Endodermal cell (in vitro differentiated cells): ENCODE measurements around the gene YIPF7. TPM values are rescaled to one million over a fixed set of nuclear protein-coding genes. Genes with fewer than 3 reads are reported as not detected.

ENCODE experiments used
- DNase-seq: peaks from one replicate; pipeline ENCODE4 v3.0.0-alpha.2; 2017
- H3K27ac ChIP-seq: 2 replicates; pipeline ENCODE4 v1.5.1; 2013; ENCODE audit warnings: mild to moderate bottlenecking, low read depth, low read length, moderate library complexity
- H3K27me3 ChIP-seq: 2 replicates; pipeline ENCODE4 v1.6.1; 2013; ENCODE audit warnings: mild to moderate bottlenecking, low read length, moderate library complexity; ENCODE audit not compliant: insufficient read depth, control insufficient read depth, poor library complexity, severe bottlenecking
- H3K36me3 ChIP-seq: 2 replicates; pipeline ENCODE4 v1.7.0; 2013; ENCODE audit warnings: mild to moderate bottlenecking, low read length, moderate library complexity; ENCODE audit not compliant: control insufficient read depth, insufficient read depth
- H3K4me1 ChIP-seq: one replicate; pipeline ENCODE4 v1.7.0; 2013; ENCODE audit warnings: low read length; ENCODE audit not compliant: control insufficient read depth, insufficient read depth
- H3K4me3 ChIP-seq: 2 replicates; pipeline ENCODE4 v1.5.1; 2013; ENCODE audit warnings: mild to moderate bottlenecking, low read length, moderate library complexity
- H3K9ac ChIP-seq: 2 replicates; pipeline ENCODE4 v1.6.1; 2013; ENCODE audit warnings: mild to moderate bottlenecking, low read length, moderate library complexity; ENCODE audit not compliant: poor library complexity, severe bottlenecking; ENCODE audit errors: extremely low read depth
- H3K9me3 ChIP-seq: 2 replicates; pipeline ENCODE4 v1.6.1; 2013; ENCODE audit warnings: mild to moderate bottlenecking, low read length, moderate library complexity; ENCODE audit not compliant: control insufficient read depth
- H3K27ac Mint-ChIP-seq: 2 replicates; pipeline ENCODE4 v1.8.0; 2020; ENCODE audit warnings: mixed read lengths
- H3K27me3 Mint-ChIP-seq: 2 replicates; pipeline ENCODE4 v1.8.0; 2021; ENCODE audit warnings: mild to moderate bottlenecking, mixed read lengths; ENCODE audit not compliant: insufficient read depth
- H3K36me3 Mint-ChIP-seq: 2 replicates; pipeline ENCODE4 v1.8.0; 2020; ENCODE audit warnings: low read depth, mixed read lengths
- H3K4me1 Mint-ChIP-seq: 2 replicates; pipeline ENCODE4 v1.8.0; 2020; ENCODE audit warnings: mixed read lengths
- H3K4me3 Mint-ChIP-seq: 2 replicates; pipeline ENCODE4 v1.8.0; 2020; ENCODE audit warnings: mild to moderate bottlenecking, moderate library complexity, mixed read lengths
- H3K9me3 Mint-ChIP-seq: 2 replicates; pipeline ENCODE4 v1.8.0; 2020; ENCODE audit warnings: mild to moderate bottlenecking, mixed read lengths
- WGBS, 2 experiments: methylation state at CpG; one replicate each; pipeline versions ENCODE4 v1.1.5 to v1.1.7; 2013; ENCODE audit warnings: missing lambda C conversion rate in 2 of 2, mixed read lengths in 1 of 2; ENCODE audit not compliant: insufficient coverage in 1 of 2, insufficient read length in 1 of 2; 5-methylcytosine and 5-hydroxymethylcytosine counted together
- total RNA-seq, 2 donors: library from RNA; stranded (reverse); fragmentation: NEBNext Ultra II Directional in 1 of 2; extraction: Animal tissue kit (Norgen Biotek cat#: 25700) in 1 of 2; gene quantifications; 2 replicates in 1 of 2; 3 replicates in 1 of 2; pipeline ENCODE4 v1.2.1, GENCODE V29; 2021
- TF ChIP-seq, protein P1 (sequence below): fragments of 200-600 bp; sonication (generic); conservative IDR thresholded peaks from 2 replicates; pipeline ENCODE4 v1.5.0; 2021; ENCODE audit warnings: antibody characterized with exemption, mild to moderate bottlenecking

Gene YIPF7
- total RNA-seq, 2 donors from 2014 or later: not detected

DNA sequence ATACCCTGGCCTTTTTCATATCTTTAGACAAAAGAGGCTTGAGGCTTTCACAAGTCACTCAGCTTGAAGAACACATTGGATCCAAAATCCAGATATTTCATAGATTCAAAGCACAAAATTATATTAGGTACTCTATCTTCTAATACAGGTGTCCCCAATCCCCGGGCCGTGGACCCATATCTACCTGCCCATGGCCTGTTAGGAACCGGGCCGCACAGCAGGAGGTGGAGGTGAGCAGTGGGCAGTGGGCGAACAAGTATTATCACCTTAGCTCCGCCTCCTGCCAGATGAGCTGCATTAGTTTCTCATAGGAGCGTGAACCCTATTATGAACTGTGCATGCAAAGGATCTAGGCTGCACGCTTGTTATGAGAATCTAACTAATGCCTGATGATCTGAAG lies 18.7 kb downstream of the YIPF7 start:
- Mint-ChIP-seq H3K4me3 (no peak overlapping the region), H3K36me3 (no peaks in the 10 kb centered on the region), H3K4me1 (no peaks in the 10 kb centered on the region), H3K9me3 (no peaks in the 10 kb centered on the region), H3K27me3 (peaks cover 2% of the 10 kb centered on the region), H3K27ac (no peak overlapping the region)
- WGBS, 2 experiments: 86 to 90% methylated on average over 8 of the region's 8 CpGs
- Histone ChIP-seq H3K4me1 (no peaks in the 10 kb centered on the region), H3K27me3 (peaks cover 20% of the 10 kb centered on the region), H3K4me3 (no peak overlapping the region), H3K36me3 (no peaks in the 10 kb centered on the region), H3K9ac (no peak overlapping the region), H3K9me3 (no peaks in the 10 kb centered on the region), H3K27ac (no peak overlapping the region)
- DNase-seq: no peak
- TF ChIP-seq, protein P1, sequence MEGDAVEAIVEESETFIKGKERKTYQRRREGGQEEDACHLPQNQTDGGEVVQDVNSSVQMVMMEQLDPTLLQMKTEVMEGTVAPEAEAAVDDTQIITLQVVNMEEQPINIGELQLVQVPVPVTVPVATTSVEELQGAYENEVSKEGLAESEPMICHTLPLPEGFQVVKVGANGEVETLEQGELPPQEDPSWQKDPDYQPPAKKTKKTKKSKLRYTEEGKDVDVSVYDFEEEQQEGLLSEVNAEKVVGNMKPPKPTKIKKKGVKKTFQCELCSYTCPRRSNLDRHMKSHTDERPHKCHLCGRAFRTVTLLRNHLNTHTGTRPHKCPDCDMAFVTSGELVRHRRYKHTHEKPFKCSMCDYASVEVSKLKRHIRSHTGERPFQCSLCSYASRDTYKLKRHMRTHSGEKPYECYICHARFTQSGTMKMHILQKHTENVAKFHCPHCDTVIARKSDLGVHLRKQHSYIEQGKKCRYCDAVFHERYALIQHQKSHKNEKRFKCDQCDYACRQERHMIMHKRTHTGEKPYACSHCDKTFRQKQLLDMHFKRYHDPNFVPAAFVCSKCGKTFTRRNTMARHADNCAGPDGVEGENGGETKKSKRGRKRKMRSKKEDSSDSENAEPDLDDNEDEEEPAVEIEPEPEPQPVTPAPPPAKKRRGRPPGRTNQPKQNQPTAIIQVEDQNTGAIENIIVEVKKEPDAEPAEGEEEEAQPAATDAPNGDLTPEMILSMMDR: no peak

DNA sequence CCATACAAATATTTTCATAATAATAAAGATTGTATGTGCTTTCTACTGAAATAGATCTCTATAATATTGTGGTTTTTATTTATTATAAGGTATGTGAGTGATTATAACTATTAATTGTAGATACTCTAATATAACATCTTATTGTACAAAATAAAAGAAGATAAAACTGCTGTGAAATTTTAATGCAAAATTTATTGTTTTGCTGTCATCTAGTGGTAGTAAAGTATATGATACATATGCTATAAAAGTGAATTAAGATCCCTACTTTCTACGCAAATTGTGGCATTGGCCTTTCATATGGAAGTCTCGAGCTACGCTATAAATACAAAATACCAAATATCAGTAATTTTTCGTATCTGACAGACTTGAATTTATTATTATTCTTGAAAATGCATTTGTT lies 19.3 kb downstream of the YIPF7 start:
- Mint-ChIP-seq H3K27me3 (peaks cover 2% of the 10 kb centered on the region), H3K4me1 (no peaks in the 10 kb centered on the region), H3K36me3 (no peaks in the 10 kb centered on the region), H3K4me3 (no peak overlapping the region), H3K9me3 (no peaks in the 10 kb centered on the region), H3K27ac (no peak overlapping the region)
- no peak overlapping the region for H3K9ac ChIP-seq
- TF ChIP-seq, protein P1: peak; percentile 38
- peaks cover 20% of the 10 kb centered on the region for H3K27me3 ChIP-seq
- no peak overlapping the region for H3K27ac ChIP-seq
- no peaks in the 10 kb centered on the region for H3K36me3 ChIP-seq
- H3K4me3 ChIP-seq: no peak overlapping the region
- no peak for DNase-seq
- no peaks in the 10 kb centered on the region for H3K4me1 ChIP-seq
- no peaks in the 10 kb centered on the region for H3K9me3 ChIP-seq
- 68% methylated on average over 4 of the region's 4 CpGs; no CpG with 5 or more reads in 1 of the 2 experiments for WGBS, 2 experiments

DNA sequence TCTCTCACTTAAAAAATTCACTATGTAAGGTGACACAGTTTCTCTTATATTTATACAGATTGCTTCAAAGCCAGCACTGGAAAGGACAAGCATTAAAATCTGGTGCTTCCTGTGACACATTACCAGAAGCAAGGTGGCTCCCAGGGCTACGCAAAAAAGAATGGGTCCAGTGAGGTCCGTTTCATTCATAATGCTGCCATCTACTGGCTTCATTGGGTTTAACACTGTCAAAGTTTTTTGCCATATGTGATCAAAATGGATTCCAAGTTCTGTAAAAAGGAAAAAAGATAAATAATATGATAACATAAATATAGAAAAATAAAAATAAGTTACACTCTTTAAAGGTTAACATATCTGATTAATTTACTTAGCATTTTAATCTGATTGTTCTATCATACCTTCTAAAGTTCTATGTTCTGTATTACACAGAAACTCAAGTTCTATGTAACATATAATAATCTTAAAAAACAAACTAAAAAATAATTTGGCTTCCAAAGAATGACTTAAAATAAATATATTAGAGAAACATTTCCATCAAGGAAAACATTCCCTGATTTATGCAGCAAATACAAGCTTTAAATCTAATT lies 22.1 kb downstream of the YIPF7 start:
- H3K9me3 ChIP-seq: no peaks in the 10 kb centered on the region
- no peaks in the 10 kb centered on the region for H3K36me3 Mint-ChIP-seq
- H3K36me3 ChIP-seq: no peaks in the 10 kb centered on the region
- no peak overlapping the region for H3K27ac Mint-ChIP-seq
- no peaks in the 10 kb centered on the region for H3K9me3 Mint-ChIP-seq
- H3K27me3 ChIP-seq: peaks cover 12% of the 10 kb centered on the region
- H3K4me3 ChIP-seq: no peak overlapping the region
- peak; percentile 67 for DNase-seq
- H3K9ac ChIP-seq: no peak overlapping the region
- 0 to 5% methylated on average over 1 to 2 of the region's 2 CpGs for WGBS, 2 experiments
- H3K4me1 ChIP-seq: no peaks in the 10 kb centered on the region
- no peak overlapping the region for H3K4me3 Mint-ChIP-seq
- H3K27me3 Mint-ChIP-seq: peaks cover 2% of the 10 kb centered on the region
- no peak overlapping the region for H3K27ac ChIP-seq
- TF ChIP-seq, protein P1: peak; percentile 85
- H3K4me1 Mint-ChIP-seq: no peaks in the 10 kb centered on the region
